NCI-H526 treated with DMSO at 0.1 percent for 48 hours (cell line): ENCODE results near the gene RPUSD3.

Source experiments
- DNase-seq: peaks from one replicate; lab custom pipeline; 2025; lab: John Stamatoyannopoulos, UW

Gene RPUSD3

DNA sequence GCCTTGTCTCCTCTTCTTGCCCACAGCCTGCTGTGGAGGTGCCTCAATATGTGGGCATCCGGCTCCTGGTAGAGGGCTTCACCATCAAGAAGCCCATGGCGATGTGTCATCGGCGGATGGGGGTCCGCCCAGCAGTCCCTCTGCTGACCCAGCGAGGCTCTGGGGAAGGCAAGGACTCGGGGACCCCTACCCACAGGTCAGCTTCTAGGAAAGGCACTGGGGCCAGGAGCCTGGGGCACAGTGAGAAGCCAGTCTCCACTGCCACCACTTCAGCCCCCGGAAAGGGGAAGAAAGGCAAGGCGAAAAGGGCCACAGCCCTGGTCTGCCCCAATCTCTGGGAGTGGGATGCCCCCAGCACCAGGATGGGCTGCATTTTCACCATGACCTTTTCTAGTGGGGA is 10.7 kb downstream of the RPUSD3 start:
- DNase-seq = no peak

DNA sequence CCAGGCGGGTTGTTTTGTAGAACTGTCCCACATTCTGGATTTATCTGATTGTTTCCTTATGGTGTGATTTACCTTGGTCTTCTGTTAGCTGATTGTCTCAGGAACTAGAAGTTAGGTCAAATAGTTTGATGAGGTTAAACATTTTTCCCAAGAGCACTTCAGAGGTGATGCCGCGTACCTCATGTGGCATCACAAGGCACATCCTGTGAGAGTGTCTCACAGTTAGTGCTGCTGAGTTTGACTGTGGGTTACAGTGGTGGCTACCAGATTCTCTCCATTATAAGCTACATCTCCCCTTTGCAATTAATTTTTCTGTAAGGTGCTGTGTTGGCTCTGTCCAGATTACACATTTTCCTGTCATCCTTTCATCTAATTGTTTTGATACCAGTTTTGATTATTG is 12.6 kb downstream of the RPUSD3 start:
- no peak for DNase-seq

DNA sequence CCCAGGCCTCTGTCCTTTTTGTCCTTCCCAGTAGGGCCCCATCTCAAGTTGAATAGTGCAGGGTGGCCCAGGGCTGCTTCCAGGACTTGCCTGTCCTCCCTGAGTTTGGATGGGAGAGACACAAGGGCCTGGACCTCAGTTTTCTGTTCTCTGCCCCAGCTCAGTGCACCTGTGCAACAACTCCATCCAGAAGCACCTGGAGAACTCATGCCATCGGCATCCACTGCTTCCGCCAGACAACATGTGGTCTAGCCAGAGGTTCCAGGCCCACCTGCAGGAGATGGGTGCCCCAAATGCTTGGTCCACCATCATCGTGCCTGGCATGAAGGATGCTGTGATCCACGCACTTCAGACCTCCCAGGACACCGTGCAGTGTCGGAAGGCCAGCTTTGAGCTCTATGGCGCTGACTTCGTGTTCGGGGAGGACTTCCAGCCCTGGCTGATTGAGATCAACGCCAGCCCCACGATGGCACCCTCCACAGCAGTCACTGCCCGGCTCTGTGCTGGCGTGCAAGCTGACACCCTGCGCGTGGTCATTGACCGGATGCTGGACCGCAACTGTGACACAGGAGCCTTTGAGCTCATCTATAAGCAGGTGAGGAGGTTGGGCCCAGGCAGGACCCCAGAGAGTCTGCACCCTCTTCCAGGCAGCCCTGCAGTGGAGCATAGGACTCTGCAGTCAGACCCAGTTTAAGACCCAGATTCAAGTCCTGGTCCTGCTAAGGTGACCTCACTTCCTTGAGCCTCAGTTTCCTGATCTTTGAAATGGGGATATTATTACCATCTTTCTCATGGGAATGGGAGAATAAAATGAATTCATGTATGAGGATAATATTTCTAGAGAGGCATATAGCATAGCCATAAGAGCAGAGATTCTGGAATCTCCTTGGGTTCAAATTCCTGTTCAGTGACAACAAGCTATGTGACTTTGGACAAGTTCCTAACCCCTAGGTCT is 14.7 kb downstream of the RPUSD3 start:
- no peak for DNase-seq

DNA sequence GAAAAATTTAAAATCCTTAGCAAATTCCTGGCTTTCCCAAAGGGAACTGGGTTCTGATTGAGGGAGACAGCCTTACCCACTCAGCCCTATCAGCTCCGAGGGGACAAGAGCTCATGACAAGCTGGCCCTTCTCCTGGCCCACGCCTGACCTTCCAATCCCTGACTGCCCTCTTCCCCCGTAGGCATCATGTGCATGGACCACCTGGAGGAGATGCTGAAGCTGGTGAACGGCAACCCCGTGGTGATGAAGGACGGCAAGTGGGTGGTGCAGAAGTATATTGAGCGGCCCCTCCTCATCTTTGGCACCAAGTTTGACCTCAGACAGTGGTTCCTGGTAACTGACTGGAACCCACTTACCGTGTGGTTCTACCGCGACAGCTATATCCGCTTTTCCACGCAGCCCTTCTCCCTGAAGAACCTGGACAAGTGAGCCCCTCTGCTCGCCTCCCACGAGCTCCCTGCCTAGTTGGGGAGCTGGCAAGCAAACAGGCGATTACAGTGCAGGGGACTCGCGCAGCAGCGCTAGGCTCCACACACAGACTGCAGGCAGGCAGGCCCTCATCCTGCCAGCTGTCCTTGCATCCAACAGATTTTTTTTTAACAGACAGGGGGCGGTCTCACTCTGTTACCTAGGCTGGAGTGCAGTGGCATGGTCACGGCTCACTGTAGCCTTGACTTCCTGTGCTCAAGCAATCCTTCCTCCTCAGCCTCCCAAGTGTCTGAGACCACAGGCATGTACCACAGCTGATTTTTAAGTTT is 16.8 kb downstream of the RPUSD3 start:
- no peak for DNase-seq

DNA sequence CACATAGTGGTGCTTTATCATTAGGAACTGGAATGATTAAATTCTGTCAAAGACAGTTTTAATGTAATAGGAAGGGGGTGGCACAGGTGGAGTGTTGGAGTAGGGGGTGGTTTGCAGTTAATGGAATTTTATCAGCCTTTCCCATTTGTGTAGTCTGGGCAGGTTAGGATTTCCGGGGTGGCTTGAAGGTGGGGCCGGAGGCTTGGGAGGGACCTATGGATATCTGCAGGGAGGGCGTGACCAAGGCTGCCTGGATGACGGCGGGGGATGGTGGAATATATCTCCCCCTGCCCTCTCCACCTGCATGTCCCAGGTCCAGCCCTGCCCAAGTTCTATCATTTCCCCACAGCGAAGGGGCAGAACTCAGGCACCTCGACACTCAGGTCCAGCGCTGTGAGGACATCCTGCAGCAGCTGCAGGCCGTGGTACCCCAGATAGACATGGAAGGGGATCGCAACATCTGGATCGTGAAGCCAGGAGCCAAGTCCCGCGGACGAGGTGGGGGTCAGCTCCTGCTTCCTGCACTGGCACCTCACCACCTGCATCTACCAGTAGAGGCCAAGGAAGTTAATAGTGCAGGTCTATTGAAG is 18.3 kb downstream of the RPUSD3 start:
- no peak for DNase-seq

DNA sequence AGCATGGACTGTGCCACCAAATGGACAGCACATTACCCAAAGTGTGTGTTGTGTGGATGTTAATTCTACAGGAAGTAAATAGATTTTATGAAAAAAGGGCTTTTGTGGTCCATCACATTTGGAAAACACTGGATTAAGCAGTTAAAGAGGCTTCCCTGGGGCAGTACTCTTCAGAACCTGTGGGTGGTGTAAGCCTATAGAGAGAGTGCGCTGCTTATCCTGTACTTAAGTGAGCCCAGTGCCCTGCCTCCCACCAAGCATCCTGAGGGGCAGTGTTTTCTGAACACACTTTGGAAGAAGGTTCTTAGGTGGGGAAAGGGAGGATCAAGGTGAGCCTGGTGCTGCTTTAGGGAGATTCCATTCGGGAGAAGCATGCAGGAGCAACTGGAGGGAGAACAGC is 22.9 kb downstream of the RPUSD3 start:
- DNase-seq = no peak

DNA sequence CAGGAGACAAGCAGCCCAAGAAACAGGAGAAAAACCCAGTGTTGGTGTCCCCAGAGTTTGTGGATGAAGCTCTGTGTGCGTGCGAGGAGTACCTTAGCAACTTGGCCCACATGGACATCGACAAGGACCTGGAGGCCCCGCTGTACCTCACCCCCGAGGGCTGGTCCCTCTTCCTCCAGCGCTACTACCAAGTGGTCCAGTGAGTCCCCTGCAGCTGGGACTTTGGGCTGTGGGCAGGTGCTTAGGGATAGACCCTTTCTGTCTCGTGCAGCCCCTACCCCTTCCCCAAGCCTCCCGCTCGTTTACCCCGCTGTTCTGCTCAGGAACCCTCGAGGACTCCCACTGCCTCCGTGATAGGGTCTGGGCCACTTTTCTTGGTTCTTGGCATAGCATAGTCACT is 23.3 kb downstream of the RPUSD3 start:
- DNase-seq = no peak

DNA sequence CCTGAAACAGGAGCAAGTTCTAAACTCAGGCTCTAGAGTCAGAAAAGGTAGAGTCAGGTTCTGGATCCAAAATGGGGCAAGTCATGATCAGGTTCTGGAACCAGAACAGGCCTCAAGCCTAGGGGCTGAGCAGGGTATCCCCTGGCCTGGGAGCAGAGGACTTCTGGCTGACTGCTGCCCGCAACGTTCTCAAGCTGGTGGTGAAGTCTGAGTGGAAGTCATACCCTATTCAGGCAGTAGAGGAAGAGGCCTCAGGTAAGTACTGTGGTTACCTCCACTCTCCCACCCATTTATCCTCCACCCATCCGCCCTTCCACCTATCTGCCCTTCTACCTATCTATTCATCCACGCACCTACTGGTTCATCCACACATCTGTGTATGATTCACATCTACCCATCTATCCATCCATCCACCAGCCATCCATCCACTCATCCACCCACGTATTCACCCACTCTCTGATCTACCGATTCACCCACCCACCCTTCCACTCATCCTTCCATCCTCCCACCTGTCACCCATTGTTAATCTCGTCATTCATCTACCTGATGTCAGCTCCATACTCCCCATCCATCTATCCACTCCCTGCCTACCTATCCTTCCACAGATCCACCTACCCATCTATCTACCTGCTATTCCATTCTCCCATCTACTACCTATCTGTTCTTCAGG is 25.0 kb downstream of the RPUSD3 start:
- DNase-seq = no peak

DNA sequence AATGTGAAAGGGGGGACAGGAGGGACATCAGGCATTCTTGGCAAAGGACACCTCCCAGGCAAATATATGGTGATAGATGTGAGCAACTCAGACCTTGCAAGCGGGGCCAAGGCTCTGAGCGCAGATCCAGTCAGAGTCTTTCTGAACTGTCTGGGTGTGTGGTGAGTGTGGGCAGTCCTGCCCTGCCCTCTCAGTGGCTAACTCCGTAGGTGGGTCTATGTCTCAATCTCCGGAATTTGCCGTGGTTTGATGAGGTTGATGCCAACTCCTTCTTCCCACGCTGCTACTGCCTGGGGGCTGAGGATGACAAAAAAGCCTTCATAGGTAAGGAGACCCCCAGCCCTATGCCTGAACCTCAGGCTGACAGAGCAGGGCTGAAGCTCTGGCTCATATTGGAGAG is 26.4 kb downstream of the RPUSD3 start:
- DNase-seq = no peak

DNA sequence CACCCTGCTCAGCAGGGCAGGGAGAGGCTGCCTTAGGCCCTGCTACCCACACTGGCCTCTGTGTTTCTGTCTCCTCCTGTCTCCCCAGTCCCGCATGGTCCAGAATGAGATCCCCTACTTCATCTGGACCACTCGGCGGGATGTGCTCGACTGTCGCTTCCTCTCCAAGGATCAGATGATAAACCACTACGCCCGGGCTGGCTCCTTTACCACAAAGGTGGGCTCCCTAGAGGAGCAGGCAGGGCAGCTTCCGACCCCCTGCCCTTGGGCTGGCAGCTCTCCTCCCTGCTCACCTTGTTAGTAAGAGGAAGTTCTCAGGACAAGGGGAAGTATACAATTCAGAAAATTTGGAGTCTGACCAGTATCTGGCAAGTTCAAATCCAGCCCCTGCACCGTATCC is 27.8 kb downstream of the RPUSD3 start:
- DNase-seq = no peak

DNA sequence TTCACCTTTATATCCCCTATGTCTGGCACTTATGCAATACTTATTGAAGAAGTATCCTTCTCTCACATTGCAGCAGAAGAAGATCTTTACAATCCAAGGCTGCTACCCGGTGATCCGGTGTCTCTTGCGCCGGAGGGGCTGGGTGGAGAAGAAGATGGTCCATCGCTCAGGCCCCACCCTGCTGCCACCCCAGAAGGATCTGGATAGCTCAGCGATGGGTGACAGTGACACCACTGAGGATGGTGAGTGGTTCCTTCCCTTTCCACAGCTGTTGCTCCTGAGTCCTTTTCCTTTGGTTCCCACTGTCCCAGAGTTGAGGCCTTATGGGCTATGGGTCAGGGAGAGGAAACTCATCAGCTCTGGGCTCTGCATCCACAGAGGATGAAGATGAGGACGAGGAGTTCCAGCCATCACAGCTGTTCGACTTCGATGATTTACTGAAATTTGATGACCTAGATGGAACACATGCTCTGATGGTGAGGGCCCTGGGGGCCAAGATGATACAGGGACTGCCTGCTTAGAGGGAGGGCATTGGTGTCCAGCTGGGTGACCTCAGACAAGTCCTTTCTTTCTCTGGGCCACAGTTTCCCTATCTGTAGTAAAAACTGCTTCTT is 30.8 kb downstream of the RPUSD3 start:
- no peak for DNase-seq

DNA sequence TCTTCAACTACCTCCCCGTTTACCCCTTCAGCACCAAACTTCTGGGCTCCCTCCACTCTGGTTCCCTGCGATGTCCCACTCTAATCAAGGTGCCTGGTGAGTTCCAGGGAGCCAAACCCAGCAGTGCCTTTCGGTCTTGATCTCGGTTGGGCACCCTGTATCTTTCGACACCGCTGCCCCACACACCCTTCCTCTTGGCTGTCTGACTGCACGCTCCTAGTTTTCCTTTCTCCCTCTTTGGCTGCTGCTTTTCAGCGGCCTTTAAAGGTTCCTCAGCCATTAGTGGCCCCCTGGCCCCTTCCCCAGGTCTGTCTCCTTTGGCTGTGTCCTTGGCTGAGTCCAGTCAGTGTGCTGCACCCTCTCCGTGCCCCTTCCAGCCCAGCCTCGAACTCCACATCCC is 33.0 kb downstream of the RPUSD3 start:
- DNase-seq = no peak

DNA sequence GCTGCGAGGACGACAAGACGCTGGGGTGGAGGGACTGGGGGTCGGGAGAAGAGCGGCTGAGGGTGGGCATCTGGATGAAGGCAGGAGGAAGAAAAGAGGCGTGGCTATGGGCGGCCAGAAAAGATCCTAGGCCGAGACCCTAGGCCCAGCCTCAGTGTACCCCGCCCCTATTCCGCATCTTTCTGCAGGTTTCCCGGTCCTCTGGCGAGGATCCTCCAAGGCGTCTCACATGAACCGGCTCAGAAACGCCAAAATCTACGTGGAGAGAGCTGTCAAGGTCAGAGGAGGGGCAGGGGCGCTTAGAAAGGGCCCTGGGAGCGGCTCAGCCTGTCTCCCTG is 33.4 kb downstream of the RPUSD3 start:
- DNase-seq = no peak

DNA sequence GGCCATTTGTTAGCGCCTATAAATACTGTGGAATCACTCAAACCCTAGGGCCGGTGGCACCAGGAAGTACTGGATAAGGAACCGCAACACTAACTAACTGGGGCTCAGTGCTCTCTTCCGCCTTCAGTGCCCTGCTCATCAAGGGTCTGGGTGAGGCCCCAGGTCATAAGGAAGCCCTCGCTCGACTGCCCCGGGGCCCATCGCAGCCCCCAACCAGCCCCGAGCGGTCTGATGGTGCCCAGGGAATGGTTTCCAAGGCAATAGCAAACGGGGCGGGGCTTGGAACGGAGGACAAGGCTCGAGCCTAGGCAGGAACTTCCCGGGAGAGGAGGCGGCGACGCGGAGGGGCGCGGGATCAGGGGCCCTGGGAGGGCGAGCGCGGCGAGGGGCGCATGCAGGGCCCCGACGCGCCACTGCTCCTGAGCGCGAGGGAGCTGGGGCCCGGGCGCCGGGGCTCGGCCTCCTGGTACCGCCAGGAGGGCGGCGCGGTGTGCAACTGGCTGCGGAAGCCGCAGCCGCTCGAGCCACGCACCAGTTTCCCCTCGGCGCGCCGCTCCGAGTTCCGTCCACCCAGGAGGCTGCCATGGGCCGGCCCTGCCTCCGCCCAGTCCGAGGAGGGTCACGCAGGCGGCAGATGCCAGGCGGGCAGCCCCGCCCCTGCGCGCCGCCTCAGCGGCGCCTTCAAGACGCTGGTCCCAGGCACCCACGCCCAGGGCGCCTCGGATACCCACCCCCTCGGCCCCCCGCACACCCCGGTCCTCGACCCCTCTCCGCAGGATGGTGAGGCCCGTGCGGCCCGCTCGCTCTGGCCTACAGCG is 34.0 kb downstream of the RPUSD3 start, which contains the start of gene TTLL3:
Gene TTLL3 (plus strand): TSS at position 648 of the 818 bp plus-strand sequence. CDS start 400 bp downstream, outside the sequence.
- DNase-seq = peak; percentile 24

DNA sequence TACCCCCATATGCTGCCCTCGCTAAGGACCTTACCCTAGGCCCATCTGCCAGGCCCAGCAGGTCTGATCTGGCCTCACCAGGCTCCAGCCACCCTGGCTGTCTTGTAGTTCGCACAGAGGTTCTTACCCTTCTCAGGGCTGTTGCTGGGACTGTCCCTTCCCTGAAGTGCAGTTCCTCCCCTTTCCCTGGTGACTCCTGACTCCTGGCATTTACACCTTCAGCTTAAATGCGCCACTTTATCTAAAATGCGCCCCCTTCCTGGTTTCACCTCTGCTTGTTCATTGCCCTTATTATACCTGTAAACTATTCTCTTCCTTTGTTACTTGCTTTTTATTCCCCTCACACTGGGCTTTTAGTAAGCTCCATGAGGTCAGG is 34.6 kb downstream of the RPUSD3 start:
- no peak for DNase-seq

DNA sequence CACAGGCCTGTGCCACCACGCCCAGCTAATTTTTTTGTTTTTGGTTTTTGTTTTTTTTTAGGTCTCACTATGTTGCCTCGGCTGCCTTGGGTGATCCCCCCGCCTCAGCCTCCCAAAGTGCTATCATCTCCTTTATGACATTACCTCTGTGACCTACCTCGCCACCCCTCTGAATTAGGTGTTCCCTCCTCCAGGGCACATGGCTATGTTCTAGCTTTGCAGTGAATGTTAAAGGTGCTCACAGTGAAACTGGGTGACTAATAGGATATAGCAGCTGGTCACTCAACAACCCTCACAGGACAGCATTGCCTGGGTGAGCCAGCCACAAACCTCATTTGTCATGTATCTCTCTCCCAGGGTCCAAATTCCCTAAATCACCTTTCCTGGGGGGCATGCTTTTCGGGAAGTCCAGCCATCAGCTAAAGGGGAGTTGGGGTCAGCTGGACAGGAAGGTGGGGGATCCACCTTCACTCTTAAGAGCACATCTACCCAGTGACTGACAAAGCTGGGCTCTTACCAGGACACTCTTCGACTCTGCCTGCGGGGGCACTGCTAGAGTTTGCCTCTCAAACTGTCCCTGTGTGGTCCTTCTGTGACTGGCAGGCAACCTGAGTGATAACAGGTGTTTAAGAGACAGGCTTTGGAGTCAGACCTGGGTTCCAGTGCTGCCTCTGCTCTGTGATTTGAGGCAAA is 35.3 kb downstream of the RPUSD3 start:
- DNase-seq = peak; percentile 13

DNA sequence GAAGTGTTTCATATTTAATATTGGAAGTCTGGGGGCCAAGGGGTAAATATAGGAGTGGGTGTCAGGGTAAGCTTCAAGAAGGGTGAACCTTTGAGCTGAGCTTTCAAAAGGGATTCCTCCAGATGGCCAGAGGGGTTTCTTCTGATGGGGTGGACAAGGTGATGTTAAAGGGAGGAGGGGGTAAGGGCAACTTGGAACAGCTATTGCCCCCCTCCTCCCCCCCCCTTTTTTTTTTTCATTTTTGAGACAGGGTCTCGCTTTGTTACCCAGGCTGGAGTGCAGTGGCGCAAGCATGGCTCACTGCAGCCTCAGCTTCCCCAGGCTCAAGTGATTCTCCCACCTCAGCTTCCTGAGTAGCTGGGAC is 35.8 kb downstream of the RPUSD3 start:
- no peak for DNase-seq

DNA sequence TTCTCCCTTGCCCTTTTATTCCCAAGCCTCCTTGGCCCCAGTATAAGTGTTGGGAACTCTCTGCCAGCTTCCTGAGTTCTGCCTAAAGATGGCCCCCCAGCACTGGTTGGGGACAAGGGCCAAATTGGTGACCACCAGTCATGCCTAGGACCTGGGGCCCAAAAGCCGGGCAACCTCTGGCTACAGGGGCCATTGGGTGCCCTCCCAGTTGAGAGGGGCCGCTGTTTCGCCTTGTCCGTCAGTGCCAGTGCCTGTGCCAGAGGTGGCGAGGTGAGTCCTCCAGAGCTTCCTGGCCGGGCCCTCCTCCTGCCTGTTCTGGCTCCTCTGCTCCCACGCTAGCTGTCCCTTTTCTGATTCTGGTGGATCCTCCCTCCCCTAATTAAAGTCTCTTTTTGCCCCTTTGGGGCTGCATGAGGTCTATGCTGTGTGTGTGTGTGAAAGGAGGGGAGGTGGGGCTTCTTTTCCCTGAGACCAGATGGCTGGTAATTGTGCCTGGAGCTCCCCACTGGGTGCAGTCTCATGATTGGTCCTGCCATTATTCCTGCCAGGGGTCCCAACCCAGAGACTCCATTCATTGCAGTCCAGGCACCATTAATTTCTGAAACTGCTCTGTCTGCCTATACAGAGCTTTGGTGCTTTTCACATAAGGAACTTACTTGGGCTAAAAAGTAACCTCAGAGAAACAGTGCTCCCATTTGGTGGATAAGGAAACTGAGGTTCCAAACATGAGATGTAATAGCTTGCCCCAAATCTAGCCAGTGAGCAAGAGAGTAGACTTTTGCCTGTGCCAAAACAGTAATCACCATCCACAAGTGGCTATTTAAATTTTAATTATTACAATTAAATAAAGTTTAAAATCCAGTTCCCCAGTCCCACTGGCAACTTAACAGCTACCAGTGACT is 36.9 kb downstream of the RPUSD3 start:
- no peak for DNase-seq

DNA sequence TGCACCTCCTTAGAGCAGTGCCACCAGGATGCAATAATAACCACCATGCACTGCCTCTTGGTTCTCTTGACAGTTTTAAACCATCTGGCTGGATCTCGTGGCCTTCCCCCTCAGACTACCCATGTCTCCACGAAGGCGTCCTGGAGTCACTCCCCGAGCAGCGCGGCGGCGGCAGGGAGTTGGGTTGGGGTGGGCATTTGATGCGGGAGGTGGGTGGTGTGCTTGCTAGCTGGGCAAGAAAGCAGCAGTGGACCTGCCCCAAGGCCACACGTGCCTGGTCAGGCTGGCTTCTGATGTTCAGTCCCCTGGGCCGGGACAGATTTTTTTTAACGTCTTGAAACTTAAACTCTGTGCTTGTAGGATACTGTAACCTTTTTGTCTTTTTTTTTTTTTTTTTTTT is 37.7 kb downstream of the RPUSD3 start:
- DNase-seq = no peak
